ENCODE measurements around the gene SECTM1.

The SECTM1 gene

GRCh38 chr17:82332669-82333278, 792 bp downstream of the SECTM1 start:
- DNase-seq (ENCODE audit: low read depth): peak; percentile 47
- no peak for TF ChIP-seq CTCF (conservative IDR thresholded peaks at IDR 0.05; ENCODE audit: low read length)
- peak overlapping the region; percentile 64 for H3K4me3 ChIP-seq (ENCODE audit: low read length)

GRCh38 chr17:82331345-82331939, 2.1 kb downstream of the SECTM1 start:
- no peak for TF ChIP-seq CTCF (conservative IDR thresholded peaks at IDR 0.05; ENCODE audit: low read length)
- no peak for DNase-seq (ENCODE audit: low read depth)

GRCh38 chr17:82330322-82331239, 3.0 kb downstream of the SECTM1 start:
- peak; percentile 58 for DNase-seq (ENCODE audit: low read depth)
- H3K4me3 ChIP-seq (ENCODE audit: low read length): no peak overlapping the region
- peak; percentile 7; the same call in 1 of the 2 replicates for TF ChIP-seq CTCF (conservative IDR thresholded peaks at IDR 0.05; ENCODE audit: low read length)

More at GRCh38 chr17:82331345-82331939, 2.1 kb downstream of the SECTM1 start:
- no peak overlapping the region for H3K4me3 ChIP-seq (ENCODE audit: low read length)

GRCh38 chr17:82329683-82330321, 3.8 kb downstream of the SECTM1 start:
- no peak overlapping the region for H3K4me3 ChIP-seq (ENCODE audit: low read length)

GRCh38 chr17:82328994-82329507, 4.5 kb downstream of the SECTM1 start:
- DNase-seq (ENCODE audit: low read depth): no peak
- H3K4me3 ChIP-seq (ENCODE audit: low read length): no peak overlapping the region
- no peak for TF ChIP-seq CTCF (conservative IDR thresholded peaks at IDR 0.05; ENCODE audit: low read length)

More at GRCh38 chr17:82329683-82330321, 3.8 kb downstream of the SECTM1 start:
- TF ChIP-seq CTCF (conservative IDR thresholded peaks at IDR 0.05; ENCODE audit: low read length): no peak
- no peak for DNase-seq (ENCODE audit: low read depth)

GRCh38 chr17:82328141-82328993, 5.2 kb downstream of the SECTM1 start:
- no peak for DNase-seq (ENCODE audit: low read depth)
- no peak for TF ChIP-seq CTCF (conservative IDR thresholded peaks at IDR 0.05; ENCODE audit: low read length)
- H3K4me3 ChIP-seq (ENCODE audit: low read length): no peak overlapping the region
